AG04449 (cell line): ENCODE measurements around the gene OVCA2.

ENCODE experiments used
- CTCF ChIA-PET: fragments of 350-600 bp; formaldehyde crosslinking; extraction: SDS; loops from one replicate; lab custom pipeline; 2021; ENCODE audit warnings: antibody characterized with exemption; lab: Yijun Ruan, JAX
- POLR2A ChIA-PET: fragments of 400-600, 350-600 bp; formaldehyde crosslinking; extraction: SDS; loops from one replicate; lab custom pipeline; 2020; ENCODE audit warnings: antibody characterized with exemption, inconsistent platforms; lab: Yijun Ruan, JAX
- DNase-seq: peaks from one replicate; pipeline ENCODE4 v3.0.0-alpha.2; 2010; ENCODE audit warnings: low read depth, low spot score
- H3K4me3 ChIP-seq: 2 replicates; pipeline ENCODE4 v1.5.1; 2011; ENCODE audit warnings: low read depth, mild to moderate bottlenecking, control low read depth, low read length
- CTCF ChIP-seq: IDR thresholded peaks from one replicate; pipeline ENCODE4 v1.5.1; 2011; ENCODE audit warnings: mild to moderate bottlenecking, moderate library complexity, low read length, control low read depth, inconsistent platforms; ENCODE audit not compliant: insufficient read depth; ENCODE audit errors: missing control alignments

The OVCA2 gene

GRCh38 chr17:2040942-2041560 lies 771 bp upstream of the OVCA2 start:
- peak overlapping the region; percentile 81 for H3K4me3 ChIP-seq
- POLR2A ChIA-PET, result interaction anchor here (1.0 kb wide), 1 partner anchor 8 kb away, joined by 4 read pairs; no protein-coding TSS in a partner anchor
- no peak for DNase-seq
- no peak for TF ChIP-seq CTCF
- CTCF ChIA-PET, result interaction anchor here (0.6 to 6.0 kb wide), 11 partner anchors 10 to 391 kb away, joined by 3 to 56 read pairs (median 3); partner anchors contain the start of genes DPH1, HIC1, RILP and RTN4RL1

GRCh38 chr17:2042390-2042847 lies 597 bp downstream of the OVCA2 start:
- ChIA-PET CTCF (interaction anchor here (1.2 to 6.0 kb wide), 6 partner anchors 11 to 202 kb away, joined by 3 to 56 read pairs (median 11); partner anchors contain the start of gene DPH1), POLR2A (no interaction called here)
- H3K4me3 ChIP-seq, result peak overlapping the region; percentile 81
- no peak for DNase-seq
- peak; percentile 46 for TF ChIP-seq CTCF

DNA sequence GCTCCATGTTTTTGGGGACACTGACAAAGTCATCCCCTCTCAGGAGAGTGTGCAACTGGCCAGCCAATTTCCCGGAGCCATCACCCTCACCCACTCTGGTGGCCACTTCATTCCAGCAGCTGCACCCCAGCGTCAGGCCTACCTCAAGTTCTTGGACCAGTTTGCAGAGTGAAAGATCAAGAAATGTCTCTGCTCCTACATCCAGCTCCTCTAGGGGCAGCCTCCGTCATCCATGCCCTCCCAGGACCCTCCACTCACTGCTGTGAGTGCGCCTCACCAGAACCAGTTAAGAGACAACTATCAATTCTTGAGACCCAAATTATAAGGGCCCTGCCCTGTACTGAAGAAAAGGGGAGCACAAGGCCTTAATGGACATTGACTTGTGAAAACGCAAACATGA lies 1.1 kb downstream of the OVCA2 start:
- ChIA-PET CTCF (interaction anchor here (1.1 to 6.0 kb wide), 4 partner anchors 12 to 202 kb away, joined by 5 to 56 read pairs (median 13); partner anchors contain the start of gene DPH1), POLR2A (interaction anchor here (1.0 kb wide), 1 partner anchor 8 kb away, joined by 4 read pairs; no protein-coding TSS in a partner anchor)
- TF ChIP-seq CTCF, result no peak
- H3K4me3 ChIP-seq, result peak overlapping the region; percentile 81
- no peak for DNase-seq

DNA sequence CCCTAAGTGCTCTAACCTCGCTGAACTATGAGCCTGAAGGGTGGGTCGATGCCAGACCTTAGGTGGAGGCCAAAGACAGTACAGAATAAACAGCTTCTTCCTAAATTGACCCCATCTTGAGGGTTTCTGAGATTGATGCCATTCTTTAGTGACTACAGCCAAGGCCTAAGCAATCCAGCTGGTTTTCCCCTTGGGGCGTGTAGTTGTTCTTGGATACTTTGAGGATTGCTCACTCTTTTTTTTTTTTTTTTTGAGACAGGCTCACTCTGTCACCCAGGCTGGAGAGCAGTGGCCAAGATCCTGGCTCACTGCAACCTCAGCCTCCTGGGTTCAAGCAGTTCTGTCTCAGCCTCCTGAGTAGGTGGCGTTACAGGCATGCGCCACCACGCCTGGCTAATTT lies 2.0 kb downstream of the OVCA2 start:
- DNase-seq, result no peak
- POLR2A ChIA-PET, result interaction anchor here (1.0 to 1.8 kb wide), 3 partner anchors 9 to 328 kb away, joined by 3 to 4 read pairs (median 3); no protein-coding TSS in a partner anchor
- no peak for TF ChIP-seq CTCF
- H3K4me3 ChIP-seq, result no peak overlapping the region
- CTCF ChIA-PET, result interaction anchor here (0.8 to 1.8 kb wide), 5 partner anchors 11 to 201 kb away, joined by 4 to 11 read pairs (median 5); partner anchors contain the start of gene HIC1

DNA sequence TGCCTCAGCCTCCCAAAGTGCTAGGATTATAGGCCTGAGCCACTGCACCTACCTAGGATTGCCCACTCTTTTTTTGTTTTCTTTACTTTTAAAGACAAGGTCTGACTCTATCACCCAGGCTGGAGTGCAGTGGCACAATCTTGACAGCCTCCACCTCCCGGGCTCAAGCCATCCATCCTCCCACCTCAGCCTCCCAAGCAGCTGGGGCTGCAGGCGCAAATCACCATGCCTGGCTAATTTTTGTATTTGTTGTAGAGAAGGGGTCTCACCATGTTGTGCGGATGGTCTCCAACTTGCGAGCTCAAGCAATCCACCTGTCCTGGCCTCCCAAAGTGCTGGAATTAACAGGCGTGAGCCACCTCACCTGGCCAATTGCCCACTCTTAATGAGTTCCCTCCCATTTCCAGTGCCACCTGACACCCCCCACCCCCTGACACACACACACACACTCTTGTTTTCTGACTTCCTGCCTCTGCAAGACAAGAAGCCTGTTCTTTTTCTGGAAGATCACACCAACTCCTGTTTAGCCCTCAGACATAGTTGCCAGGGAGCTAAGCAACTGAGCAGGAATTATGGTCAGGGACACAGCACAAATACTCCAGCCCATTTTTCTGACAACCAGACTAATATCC lies 2.6 kb downstream of the OVCA2 start:
- no peak overlapping the region for H3K4me3 ChIP-seq
- TF ChIP-seq CTCF, result no peak
- POLR2A ChIA-PET, result interaction anchor here (0.6 to 1.8 kb wide), 3 partner anchors 186 to 328 kb away, joined by 3 read pairs; no protein-coding TSS in a partner anchor
- CTCF ChIA-PET, result interaction anchor here (0.7 to 2.5 kb wide), 8 partner anchors 10 to 200 kb away, joined by 3 to 11 read pairs (median 4); partner anchors contain the start of gene HIC1
- DNase-seq, result no peak
